Stimulated activated CD8-positive, alpha-beta memory T cell treated with anti-CD3 and anti-CD28 coated beads, Interleukin-7, amount 100 ng/mL, for 4 hours (primary cell): ENCODE data around the gene NOTCH4.
"Not testable (repeated sequence)": the region's sequence is repeated elsewhere in the genome, so short reads cannot be mapped to it uniquely, and the experiment has no call there.

Experiments used
- DNase-seq, 2 donors: peaks; one replicate each; pipeline ENCODE4 v3.0.0-alpha.2; 2020; ENCODE audit warnings: low read depth in 2 of 2

NOTCH4 gene

DNA sequence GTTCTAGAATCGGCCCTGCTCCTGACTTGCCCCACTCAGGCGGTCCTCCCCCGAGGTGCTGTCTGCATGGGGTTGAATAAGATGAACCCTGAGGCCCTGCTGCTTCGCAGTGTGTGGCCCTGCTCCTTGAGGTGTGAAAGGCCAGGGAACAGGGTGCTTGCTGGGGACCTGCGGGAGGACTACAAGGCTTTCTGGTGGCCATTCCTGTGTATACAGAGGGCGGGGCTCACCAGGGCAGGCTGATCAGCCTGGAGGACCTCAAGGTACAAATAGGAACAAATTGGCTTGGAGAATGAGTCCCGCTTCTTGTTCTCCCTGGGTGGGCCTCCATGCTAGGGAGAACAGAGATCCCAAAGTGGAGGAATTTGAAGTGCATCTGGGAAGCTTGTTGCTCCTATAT, 5.7 kb downstream of the NOTCH4 start:
- DNase-seq, result no peak

DNA sequence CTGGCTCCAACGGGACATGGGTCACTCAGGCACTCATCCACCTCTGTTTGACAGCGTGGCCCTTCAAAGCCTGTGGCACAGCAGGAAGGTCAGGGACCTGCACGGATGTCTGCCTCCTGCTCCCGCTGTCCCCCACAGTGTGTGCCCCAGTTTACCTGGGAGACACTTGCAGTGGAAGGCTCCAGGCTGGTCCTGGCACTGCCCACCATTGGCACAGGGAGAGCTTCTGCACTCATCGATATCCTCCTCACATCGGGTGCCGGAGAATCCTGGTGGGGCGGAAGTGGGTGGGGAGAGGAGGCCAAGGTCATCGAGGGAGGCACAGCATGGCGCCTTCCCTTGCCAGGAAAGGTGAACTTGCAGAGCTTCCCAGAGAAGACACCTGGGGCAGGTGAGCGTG, 6.9 kb downstream of the NOTCH4 start:
- DNase-seq, result no peak

DNA sequence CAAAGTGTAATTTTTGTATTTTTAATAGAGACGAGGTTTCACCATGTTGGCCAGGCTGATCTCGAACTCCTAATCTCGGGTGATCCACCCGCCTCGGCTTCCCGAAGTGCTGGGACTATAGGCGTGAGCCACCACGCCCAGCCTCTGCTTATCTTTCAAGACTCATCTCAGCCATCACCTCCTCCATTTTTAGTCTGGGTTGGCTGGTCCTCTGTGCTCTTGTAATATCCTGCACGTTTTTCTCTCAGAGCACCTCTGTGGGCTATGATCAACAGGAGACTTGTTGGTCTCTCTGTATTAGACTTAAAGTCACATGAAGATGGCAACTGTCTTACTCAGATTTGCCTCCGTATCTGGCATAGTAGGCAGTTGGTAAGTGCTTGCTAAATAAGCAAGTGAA, 7.6 kb downstream of the NOTCH4 start:
- DNase-seq, result no peak

DNA sequence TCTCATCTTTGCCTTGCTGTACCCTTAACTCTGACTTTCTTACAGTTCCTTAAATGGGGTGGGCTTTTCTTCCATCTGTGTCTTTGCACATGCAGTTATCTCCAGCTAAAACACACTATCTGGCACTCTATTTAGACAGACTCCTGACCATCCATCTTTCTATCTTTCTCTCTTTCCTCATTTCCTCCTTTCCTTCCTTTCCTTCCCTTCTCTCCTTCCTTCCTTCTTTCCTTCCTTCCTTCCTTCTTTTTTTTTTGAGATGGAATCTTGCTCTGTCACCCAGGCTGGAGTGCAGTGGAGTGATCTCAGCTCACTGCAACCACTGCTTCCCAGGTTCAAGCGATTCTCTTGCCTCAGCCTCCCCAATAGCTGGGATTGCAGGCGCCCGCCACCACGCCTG, 8.2 kb downstream of the NOTCH4 start:
- no peak for DNase-seq

DNA sequence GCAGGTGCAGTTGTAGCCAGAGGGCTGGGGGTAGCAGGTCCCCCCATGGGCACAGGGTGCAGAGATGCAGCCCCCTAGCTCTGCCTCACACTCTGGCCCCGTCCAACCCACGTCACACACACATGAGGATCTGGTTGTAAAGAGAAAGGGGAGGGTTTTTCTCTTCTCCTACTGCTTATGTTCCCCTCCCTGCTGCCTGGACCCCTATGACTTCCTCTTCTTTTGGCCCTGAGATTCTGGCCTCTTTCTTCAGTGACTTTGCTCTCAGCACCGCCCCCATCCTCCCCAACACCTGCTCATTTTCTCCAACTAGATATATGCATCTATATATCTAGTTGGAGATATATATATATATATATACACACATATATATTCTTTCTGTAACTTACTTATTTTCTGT, 9.7 kb downstream of the NOTCH4 start:
- DNase-seq, result no peak

DNA sequence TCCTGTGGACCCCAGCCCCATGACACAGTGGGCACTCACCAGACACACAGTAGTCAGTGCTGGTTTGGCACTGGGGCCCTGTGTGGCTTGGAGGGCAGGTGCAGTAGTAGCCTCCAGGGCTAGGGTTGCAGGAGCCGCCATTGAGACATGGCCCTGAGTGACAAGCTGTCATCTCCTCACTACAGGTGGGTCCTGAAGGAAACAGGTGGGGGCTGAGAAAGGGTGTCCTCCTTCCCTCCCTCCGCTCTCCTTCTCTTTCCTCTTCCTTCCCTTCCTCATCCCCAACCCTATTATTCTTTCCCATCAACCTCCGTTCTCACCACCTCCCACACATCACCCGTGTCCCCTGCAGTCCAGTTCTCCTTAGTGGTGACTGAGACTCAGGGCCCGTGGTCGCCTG, 10.2 kb downstream of the NOTCH4 start:
- no peak for DNase-seq

DNA sequence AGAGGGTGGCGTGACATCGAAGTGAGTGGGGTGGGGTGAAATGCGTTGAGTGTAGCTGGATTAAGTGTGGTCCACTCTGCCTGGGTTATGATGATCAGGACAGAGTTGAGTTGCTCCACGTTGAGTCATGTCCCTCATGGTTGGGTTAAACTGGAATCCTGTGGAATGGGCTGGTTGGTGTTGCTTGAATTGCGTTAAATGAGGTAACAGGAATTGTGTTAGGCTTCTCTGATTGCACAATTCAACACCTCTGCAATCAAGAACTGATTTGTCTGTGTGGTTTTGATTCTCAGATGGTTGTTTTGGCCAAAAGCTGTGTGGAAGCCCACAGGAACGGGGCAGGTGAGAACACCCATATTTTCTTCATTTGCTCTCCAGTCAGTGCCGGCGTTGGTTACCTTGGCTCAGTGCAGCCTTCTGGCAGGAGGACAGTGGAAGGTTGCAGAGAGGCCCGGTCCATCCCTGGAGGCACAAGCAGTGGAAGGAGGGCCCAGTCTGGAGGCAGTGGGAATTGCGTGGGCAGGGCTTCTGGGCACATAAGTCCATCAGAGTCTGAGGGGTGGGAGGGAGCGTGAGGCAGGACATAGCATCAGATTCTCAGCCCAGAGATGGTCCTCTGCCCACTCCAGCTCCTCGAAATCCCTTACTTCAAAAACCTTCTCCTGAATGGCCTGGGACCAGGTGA, 11.6 kb downstream of the NOTCH4 start:
- DNase-seq, result no peak

DNA sequence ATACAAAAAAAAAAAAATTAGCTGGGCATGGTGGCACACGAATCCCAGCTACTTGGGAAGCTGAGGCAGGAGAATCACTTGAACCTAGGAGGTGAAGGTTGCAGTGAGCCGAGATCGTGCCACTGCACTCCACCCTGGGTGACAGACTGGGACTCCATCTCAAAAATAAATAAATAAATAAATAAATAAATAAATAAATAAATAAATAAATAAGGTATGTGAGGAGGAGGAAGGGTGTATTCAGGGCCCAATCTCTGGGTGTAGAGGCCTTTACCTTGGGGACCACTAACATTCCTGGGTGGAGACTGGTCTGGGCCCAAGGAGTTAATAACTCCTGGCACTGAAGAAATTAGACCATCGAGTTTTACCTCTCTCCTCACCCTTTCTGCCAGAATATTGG, 12.4 kb downstream of the NOTCH4 start:
- not testable (repeated sequence) for DNase-seq

DNA sequence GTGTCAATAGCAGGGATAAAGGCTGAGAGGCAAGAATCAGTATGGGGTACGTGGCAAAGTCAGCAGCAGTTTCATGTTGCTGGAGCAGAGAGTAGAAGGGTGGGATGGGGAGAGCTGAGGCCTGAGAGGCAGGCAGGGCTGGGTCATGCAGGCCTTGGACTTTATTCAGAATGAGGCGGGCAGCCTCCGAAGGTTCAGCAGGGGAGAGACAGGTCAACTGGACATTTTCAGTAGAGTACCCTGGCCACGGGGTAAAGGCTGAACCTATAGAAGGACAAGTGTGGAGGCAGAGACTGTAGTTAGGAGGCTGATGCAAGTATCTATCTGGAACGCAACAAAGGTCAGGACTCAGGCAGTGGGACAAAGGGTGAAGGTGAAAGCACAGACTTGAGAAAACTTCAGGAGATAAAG, 13.7 kb downstream of the NOTCH4 start:
- no peak for DNase-seq

DNA sequence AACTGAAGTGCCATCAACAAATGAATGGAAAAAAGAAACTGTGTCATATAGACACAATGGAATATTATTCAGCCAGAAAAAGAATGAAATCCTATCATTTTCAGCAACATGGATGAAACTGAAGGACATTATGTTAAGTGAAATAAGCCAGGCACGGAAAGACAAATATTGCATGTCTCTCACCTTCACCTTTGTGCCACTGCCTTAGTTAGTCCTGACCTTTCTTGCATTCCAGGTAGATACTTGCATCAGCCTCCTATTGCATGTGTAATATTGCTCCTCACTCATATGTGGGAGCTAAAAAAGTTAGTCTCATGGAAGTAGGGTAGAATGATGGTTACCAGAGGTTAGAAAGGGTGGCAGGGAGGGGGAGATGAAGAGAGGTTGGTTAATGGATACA, 14.9 kb downstream of the NOTCH4 start:
- DNase-seq, result no peak

DNA sequence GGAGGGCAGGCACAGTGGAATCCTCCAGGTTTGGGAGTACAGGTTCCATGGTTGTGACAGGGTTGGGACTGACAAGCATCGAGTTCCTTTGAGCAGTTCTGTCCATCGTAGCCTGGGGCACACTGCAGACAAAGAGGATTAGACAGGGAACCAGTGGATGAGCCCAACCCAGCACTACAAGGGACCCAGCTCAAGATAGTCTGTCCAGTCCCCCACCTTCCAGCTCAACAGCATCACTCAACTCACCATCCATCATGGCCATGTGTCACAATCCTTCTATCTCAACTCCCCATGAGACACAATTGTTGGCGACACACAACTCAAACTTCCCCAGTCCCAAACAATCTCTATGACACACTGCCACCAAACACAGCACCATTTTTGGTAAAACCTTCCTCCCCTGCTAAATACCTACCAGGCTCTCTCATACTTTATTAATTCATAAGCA, 19.6 kb downstream of the NOTCH4 start:
- DNase-seq, result no peak

DNA sequence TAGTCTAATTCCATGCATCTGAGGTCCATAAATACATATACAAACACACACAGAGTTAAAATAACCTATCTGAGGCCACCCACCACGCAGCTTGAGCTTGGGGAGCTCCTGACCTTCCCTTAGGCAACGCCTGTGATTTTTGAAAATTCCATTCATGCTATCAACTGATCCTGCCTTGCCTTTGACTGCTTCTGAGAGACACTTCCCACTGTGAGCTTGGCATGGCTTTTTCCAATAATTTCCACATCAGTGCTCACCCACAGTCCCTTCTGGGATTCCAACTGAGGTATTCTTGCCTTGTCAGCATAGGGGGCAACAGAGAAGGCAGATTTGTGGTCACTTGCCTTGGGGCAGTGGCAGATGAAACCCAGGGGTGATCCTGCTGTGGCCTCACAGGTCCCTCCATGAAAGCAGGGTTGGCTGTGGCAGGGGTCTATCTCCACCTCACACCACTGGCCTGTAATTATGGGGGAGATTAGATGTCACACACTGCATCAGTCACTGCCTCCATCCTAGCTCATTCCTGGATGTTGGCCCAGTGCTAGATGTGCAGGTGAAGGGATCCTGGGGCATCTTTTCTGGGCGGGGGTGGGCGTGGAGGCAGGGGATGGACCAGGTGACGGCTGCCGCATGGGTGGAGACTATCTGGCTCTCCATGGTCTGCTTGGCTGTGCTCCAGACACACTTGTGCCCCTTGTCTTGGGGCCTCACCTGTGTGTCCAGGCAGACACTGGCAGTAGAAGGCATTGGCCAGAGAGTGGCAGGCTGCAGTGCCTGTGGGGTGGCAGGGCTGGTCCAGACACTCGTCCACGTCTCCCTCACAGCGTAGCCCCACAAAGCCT, 20.2 kb downstream of the NOTCH4 start:
- DNase-seq, result no peak

DNA sequence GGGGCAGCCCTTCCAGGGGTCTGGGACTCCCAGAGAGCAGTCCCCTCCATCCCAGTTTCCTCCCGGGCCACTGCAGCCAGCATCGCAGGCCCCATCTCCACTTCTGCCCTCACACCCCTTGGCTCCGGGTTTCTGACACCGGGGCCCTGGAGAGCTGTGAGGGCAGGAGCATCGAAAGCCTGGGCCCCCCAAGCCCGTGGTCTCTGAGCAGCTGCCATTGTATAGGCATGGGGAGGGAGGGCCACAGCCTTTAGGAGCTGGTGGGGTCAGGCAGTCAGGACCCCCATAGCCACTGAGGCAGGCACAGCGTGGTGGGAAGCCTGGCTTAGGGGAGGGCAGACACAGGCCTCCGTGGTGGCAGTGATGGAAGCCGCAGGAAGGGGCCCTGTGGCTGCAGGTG, 21.7 kb downstream of the NOTCH4 start:
- no peak for DNase-seq

DNA sequence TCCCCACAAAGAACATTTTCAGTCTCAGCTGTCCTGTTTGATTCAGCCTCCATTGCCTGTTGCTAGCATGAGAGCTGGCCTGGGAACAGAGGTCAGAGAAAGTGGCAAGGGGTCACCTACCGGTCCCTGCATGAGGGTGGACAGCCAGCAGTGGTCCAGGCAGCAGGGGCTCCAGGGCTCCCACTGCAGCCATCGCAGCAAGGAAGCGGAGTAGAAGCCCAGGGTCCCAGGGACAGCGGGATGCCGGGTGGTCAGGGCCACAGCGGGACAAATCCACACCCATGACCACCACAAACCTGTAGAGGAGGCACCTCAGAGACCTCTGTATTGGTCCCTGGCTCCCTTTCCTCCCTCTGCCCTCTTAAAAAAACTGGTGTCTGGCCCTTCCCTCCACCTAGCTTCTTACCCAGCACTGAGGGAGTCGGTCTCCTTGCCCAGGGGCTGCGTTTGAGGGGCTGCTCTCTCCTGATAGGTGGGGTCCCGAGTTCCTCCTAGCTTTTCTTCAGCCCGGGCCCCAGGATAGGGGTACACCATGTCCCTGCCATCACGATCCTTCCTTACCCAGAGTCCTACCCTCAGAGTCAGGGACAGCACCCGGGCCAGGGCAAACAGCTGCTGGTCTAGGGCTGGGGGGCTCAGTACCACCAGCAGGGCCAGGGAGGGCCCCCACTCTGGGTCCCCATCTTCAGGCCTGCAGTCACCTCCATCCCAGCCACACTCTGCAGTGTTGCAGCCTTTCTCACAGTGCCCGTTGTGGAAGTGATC, 23.0 kb downstream of the NOTCH4 start:
- DNase-seq, result no peak

DNA sequence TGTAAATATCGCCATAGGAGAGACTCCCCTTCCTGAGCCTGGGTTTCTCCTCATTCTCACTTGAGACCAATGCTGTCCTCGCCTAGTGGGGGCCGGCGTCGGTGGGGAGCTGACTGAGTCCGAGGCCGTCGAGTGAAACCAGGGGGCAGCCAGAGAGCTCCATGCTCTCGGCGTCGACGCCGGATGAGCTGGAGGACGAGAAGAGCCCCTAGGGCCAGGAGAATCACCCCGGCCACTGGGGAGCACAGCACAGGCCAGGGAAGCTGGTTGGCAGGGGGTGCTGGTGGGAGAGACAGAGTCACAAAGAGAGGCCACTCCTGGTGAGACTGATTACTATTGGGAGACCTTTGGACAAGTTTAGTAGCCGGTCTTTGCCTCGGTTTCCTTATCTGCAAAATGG, 25.0 kb downstream of the NOTCH4 start:
- DNase-seq, result no peak

DNA sequence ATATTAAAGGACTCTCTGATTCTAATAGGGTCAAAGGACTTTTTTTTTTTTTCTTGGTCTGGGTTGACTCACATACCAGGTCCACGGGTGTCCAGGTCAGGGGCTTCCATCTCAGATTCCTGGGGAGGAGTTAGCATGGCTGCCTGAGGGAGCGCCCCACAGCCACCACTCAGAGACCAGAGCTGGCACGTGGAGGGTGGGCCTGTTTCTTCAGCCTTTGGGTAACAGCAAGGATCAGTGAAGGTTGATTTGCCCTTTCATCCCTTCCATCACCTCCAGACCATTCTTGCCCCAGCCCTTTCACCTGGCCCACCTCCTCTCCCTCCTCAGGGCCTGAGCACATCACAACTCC, 25.5 kb downstream of the NOTCH4 start:
- no peak for DNase-seq

DNA sequence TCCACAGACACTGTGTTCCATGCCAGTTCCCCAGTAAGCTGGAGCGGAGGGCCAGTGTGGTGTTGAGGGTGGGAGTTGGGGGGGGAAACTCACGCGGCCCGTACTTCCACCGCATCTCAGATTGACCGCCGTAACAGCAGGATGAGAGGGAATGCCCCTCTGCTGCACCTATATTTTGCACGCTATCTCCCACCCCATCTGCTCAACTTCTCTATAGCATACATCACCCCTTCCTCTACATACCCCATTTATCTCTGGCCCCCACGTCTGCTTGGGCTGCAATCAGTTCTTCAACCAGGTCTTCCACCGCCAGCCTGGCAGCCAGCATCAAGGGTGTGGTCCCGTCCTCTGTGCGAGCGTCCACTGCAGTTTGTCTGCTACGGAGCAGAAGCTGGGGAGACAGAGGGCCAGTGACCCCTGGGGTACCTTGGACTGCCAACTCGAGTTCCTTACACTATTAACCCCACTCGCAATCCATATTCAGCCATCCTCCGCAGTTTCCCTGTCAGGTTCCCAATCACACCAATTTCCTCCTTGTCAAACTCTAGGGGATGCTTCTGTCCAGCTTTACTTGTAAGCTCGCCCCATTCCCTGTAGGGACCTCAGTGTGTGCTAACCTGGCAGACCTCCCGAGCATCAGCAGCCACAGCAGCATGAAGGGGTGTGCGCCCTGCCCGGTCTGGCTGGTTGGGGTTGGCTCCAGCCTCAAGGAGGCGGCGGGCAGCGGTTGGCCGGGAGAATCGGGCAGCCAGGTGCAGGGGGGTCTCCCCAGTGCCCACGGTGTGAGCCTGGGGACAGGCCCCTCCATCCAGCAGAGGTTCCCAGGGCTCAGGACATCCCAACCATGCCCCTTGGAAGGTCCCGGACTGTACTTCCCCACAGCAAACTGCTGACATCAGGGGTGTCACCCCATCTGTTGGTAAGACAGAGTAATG, 26.9 kb downstream of the NOTCH4 start:
- no peak for DNase-seq

DNA sequence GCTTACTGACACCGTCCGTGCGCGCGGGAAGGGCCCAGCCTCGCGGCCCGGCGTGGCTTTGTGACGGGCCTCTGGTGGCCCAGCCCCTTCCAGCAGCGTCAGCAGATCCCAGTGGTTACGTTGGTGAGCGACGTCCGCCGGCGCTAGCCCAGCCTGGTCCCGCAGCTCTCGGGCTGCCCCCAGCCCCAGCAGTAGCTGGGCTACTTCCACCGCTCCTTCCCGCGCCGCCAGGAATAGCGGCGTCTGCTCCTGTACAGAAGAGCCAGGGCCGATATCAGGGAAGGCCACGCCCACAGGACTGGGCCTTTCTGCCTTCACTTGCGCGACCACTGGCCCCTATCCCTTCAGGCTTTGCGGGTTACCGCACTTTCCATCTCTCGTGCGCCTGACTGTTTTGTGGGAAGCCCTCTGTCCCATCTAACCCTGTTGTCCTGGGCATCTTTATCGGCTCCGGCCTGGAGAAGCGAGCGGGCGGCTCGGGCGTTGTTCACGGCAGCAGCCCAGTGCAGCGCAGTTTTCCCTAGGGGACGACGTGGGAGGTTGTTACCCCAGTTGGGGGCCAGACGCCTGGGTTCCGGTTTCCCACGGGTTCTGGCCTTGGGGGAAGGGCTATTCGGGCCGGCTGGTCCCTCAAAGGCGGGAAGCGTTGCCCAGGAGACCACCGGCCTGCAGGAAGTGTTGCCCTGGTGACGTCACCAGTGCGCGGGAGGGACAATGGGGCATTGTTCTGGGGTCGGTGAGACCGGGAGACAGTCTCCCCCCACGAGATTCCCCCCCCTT, 27.8 kb downstream of the NOTCH4 start:
- peak in 1 of 2 donors; percentile 60 for DNase-seq

DNA sequence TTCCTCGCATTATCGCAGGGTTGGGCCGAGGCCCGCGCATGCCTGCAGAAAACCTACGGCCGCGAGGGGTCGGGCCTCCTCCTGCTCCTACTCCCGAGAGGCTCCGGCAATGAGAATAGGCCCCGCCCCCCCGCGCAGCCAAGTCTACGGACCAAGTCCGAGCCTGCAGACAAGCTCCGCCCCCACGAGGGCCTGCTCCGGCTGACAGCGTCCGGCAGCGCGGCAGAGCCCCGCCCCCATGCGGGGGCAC, 28.3 kb downstream of the NOTCH4 start:
- DNase-seq, result peak; percentile 99 to 100

DNA sequence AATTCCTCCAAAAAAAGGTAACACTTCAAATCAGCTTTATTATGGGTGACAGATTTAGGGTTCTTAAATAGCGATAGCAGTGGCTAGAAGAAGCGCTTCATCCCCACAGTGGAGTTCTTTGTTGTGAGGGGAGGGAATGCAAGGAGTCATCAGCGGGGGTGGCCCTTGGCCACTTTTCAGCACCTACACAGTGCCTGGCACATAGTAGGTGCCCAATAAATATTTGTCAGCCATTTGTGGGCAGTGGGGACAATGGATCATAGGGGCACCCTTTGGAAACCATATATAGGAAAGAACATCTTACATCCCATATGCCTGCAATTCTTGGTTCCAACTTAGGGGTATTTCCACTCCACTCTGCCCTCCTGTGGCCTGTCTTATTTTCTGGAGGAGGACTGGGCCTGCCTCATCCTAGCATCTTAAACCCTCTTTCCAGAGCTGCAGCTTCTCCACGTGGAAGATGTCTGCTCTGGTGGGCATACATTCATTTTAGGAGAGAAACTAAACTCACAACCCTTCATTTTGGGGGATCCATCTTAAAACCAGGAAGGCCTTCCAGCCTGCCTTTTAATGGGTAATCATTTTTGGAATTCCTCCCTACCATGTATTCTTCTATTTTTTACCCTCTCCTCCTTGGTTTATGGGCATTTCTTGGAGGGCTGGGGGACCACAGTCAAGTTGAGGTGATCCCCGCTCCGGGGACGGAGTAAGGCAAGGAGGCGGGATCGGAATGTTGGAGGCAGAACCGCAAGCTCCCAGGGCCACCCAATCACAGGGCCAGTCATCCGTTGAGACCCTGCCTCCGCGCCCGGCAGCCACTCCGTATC, 28.8 kb downstream of the NOTCH4 start:
- DNase-seq, result no peak
